ENCODE data around the gene PLVAP.
A peak's percentile ranks its signal among the peaks of the same experiment; 100 is the strongest.

Gene PLVAP

GRCh38 chr19:17341386-17341785, 35.8 kb downstream of the PLVAP start:
- Histone ChIP-seq H3K27ac (ENCODE audit: insufficient read depth, low read length, poor library complexity, severe bottlenecking) (no peak overlapping the region), H3K9me3 (ENCODE audit: control insufficient read depth, low read length) (no peaks in the 10 kb centered on the region), H3K4me1 (ENCODE audit: control insufficient read depth, insufficient read depth, low read length, poor library complexity, severe bottlenecking) (peaks cover 17% of the 10 kb centered on the region), H3K4me3 (ENCODE audit: insufficient read depth, low read depth, low read length, poor library complexity, severe bottlenecking) (no peak overlapping the region), H3K27me3 (replicated peaks; ENCODE audit: control insufficient read depth, insufficient read depth, low read length, poor library complexity, severe bottlenecking) (no peaks in the 10 kb centered on the region), H3K36me3 (ENCODE audit: control insufficient read depth, insufficient read depth, low read length) (peaks cover 6% of the 10 kb centered on the region)
- no peak for DNase-seq

- H3K36me3 ChIP-seq (ENCODE audit: control insufficient read depth, insufficient read depth, low read length): peaks cover 6% of the 10 kb centered on the region
- no peaks in the 10 kb centered on the region for H3K27me3 ChIP-seq (replicated peaks; ENCODE audit: control insufficient read depth, insufficient read depth, low read length, poor library complexity, severe bottlenecking)
- H3K4me3 ChIP-seq (ENCODE audit: insufficient read depth, low read depth, low read length, poor library complexity, severe bottlenecking): no peak overlapping the region
- H3K4me1 ChIP-seq (ENCODE audit: control insufficient read depth, insufficient read depth, low read length, poor library complexity, severe bottlenecking): peaks cover 18% of the 10 kb centered on the region
- no peak for DNase-seq
- no peak overlapping the region for H3K27ac ChIP-seq (ENCODE audit: insufficient read depth, low read length, poor library complexity, severe bottlenecking)
- no peaks in the 10 kb centered on the region for H3K9me3 ChIP-seq (ENCODE audit: control insufficient read depth, low read length)
These were observed 36.2 kb downstream of the PLVAP start for GRCh38 chr19:17340871-17341357.

GRCh38 chr19:17340302-17340870, 36.8 kb downstream of the PLVAP start:
- H3K27me3 ChIP-seq (replicated peaks; ENCODE audit: control insufficient read depth, insufficient read depth, low read length, poor library complexity, severe bottlenecking): no peaks in the 10 kb centered on the region
- H3K4me1 ChIP-seq (ENCODE audit: control insufficient read depth, insufficient read depth, low read length, poor library complexity, severe bottlenecking): peaks cover 19% of the 10 kb centered on the region
- no peaks in the 10 kb centered on the region for H3K9me3 ChIP-seq (ENCODE audit: control insufficient read depth, low read length)
- DNase-seq: no peak
- H3K4me3 ChIP-seq (ENCODE audit: insufficient read depth, low read depth, low read length, poor library complexity, severe bottlenecking): no peak overlapping the region
- H3K27ac ChIP-seq (ENCODE audit: insufficient read depth, low read length, poor library complexity, severe bottlenecking): no peak overlapping the region
- peaks cover 6% of the 10 kb centered on the region for H3K36me3 ChIP-seq (ENCODE audit: control insufficient read depth, insufficient read depth, low read length)

GRCh38 chr19:17339088-17339741, 37.9 kb downstream of the PLVAP start:
- no peak for DNase-seq
- peaks cover 28% of the 10 kb centered on the region for H3K4me1 ChIP-seq (ENCODE audit: control insufficient read depth, insufficient read depth, low read length, poor library complexity, severe bottlenecking)
- H3K4me3 ChIP-seq (ENCODE audit: insufficient read depth, low read depth, low read length, poor library complexity, severe bottlenecking): no peak overlapping the region
- H3K27ac ChIP-seq (ENCODE audit: insufficient read depth, low read length, poor library complexity, severe bottlenecking): no peak overlapping the region
- no peaks in the 10 kb centered on the region for H3K27me3 ChIP-seq (replicated peaks; ENCODE audit: control insufficient read depth, insufficient read depth, low read length, poor library complexity, severe bottlenecking)
- H3K36me3 ChIP-seq (ENCODE audit: control insufficient read depth, insufficient read depth, low read length): peaks cover 6% of the 10 kb centered on the region
- H3K9me3 ChIP-seq (ENCODE audit: control insufficient read depth, low read length): no peaks in the 10 kb centered on the region

GRCh38 chr19:17338433-17339078, 38.6 kb downstream of the PLVAP start:
- peaks cover 34% of the 10 kb centered on the region for H3K4me1 ChIP-seq (ENCODE audit: control insufficient read depth, insufficient read depth, low read length, poor library complexity, severe bottlenecking)
- no peak for DNase-seq
- peak overlapping the region; percentile 77 for H3K4me3 ChIP-seq (ENCODE audit: insufficient read depth, low read depth, low read length, poor library complexity, severe bottlenecking)
- H3K9me3 ChIP-seq (ENCODE audit: control insufficient read depth, low read length): no peaks in the 10 kb centered on the region
- H3K27me3 ChIP-seq (replicated peaks; ENCODE audit: control insufficient read depth, insufficient read depth, low read length, poor library complexity, severe bottlenecking): no peaks in the 10 kb centered on the region
- H3K36me3 ChIP-seq (ENCODE audit: control insufficient read depth, insufficient read depth, low read length): peaks cover 6% of the 10 kb centered on the region
- peak overlapping the region; percentile 55 for H3K27ac ChIP-seq (ENCODE audit: insufficient read depth, low read length, poor library complexity, severe bottlenecking)

GRCh38 chr19:17337675-17338432, 39.3 kb downstream of the PLVAP start:
- peaks cover 35% of the 10 kb centered on the region for H3K4me1 ChIP-seq (ENCODE audit: control insufficient read depth, insufficient read depth, low read length, poor library complexity, severe bottlenecking)
- H3K9me3 ChIP-seq (ENCODE audit: control insufficient read depth, low read length): no peaks in the 10 kb centered on the region
- H3K4me3 ChIP-seq (ENCODE audit: insufficient read depth, low read depth, low read length, poor library complexity, severe bottlenecking): peak overlapping the region; percentile 77
- peaks cover 6% of the 10 kb centered on the region for H3K36me3 ChIP-seq (ENCODE audit: control insufficient read depth, insufficient read depth, low read length)
- peak overlapping the region; percentile 55 for H3K27ac ChIP-seq (ENCODE audit: insufficient read depth, low read length, poor library complexity, severe bottlenecking)
- DNase-seq: no peak
- no peaks in the 10 kb centered on the region for H3K27me3 ChIP-seq (replicated peaks; ENCODE audit: control insufficient read depth, insufficient read depth, low read length, poor library complexity, severe bottlenecking)

- Histone ChIP-seq H3K36me3 (ENCODE audit: control insufficient read depth, insufficient read depth, low read length) (peaks cover 6% of the 10 kb centered on the region), H3K4me1 (ENCODE audit: control insufficient read depth, insufficient read depth, low read length, poor library complexity, severe bottlenecking) (peaks cover 35% of the 10 kb centered on the region), H3K27ac (ENCODE audit: insufficient read depth, low read length, poor library complexity, severe bottlenecking) (peak within 1 kb of the TSS; percentile 69), H3K9me3 (ENCODE audit: control insufficient read depth, low read length) (no peaks in the 10 kb centered on the region), H3K27me3 (replicated peaks; ENCODE audit: control insufficient read depth, insufficient read depth, low read length, poor library complexity, severe bottlenecking) (no peaks in the 10 kb centered on the region), H3K4me3 (ENCODE audit: insufficient read depth, low read depth, low read length, poor library complexity, severe bottlenecking) (peak within 1 kb of the TSS; percentile 77)
- DNase-seq: peak; percentile 87 to 95 (median 95)
These were observed 40.1 kb downstream of the PLVAP start, which contains the start of gene GTPBP3 for GRCh38 chr19:17336872-17337674. Gene GTPBP3 (plus strand): TSS chr19:17337553. CDS start chr19:17337612, 59 bp downstream.

GRCh38 chr19:17335575-17335974, 41.6 kb downstream of the PLVAP start:
- peaks cover 35% of the 10 kb centered on the region for H3K4me1 ChIP-seq (ENCODE audit: control insufficient read depth, insufficient read depth, low read length, poor library complexity, severe bottlenecking)
- no peak for DNase-seq
- H3K27ac ChIP-seq (ENCODE audit: insufficient read depth, low read length, poor library complexity, severe bottlenecking): no peak overlapping the region
- no peaks in the 10 kb centered on the region for H3K36me3 ChIP-seq (ENCODE audit: control insufficient read depth, insufficient read depth, low read length)
- H3K9me3 ChIP-seq (ENCODE audit: control insufficient read depth, low read length): no peaks in the 10 kb centered on the region
- H3K27me3 ChIP-seq (replicated peaks; ENCODE audit: control insufficient read depth, insufficient read depth, low read length, poor library complexity, severe bottlenecking): no peaks in the 10 kb centered on the region
- H3K4me3 ChIP-seq (ENCODE audit: insufficient read depth, low read depth, low read length, poor library complexity, severe bottlenecking): peak overlapping the region; percentile 81
